HG03139 (cell line): ENCODE results near the gene RTN4RL1.
"Not testable (repeated sequence)": the region's sequence is repeated elsewhere in the genome, so short reads cannot be mapped to it uniquely, and the experiment has no call there.

Experiments used
- ATAC-seq: cut with Tn5 transposase; IDR thresholded peaks from one replicate; pipeline ENCODE4 v1.9.1; 2021; ENCODE audit not compliant: unreplicated experiment

The RTN4RL1 gene

DNA sequence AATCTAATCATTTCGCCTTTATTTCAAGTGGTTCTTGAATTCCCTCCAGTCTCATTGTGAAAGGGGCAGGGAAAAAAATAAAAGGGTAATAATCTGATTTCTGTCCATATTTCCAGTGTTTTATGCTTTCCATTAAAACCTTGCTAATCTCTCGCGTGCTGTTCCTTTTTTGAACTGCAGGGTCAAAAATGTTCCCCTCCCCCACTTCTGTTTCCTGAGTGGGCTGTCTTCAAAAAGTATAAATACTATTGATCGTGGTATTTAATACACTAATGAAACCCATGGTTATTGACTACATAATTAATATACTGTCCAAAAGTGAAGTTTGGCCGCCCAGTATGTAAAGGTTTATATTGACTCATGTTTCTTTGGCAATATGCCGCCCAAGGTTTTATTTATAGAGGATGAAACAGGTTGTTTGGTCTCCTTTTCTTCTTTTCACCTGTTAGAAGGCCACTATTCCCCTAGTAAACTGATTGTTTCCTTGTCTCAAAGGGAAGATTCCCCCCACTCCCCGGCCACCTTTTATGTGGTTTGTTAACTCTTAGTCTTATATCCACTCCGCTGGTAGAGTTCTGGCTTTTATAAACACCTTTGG lies 125.6 kb downstream of the RTN4RL1 start:
- ATAC-seq: no peak

DNA sequence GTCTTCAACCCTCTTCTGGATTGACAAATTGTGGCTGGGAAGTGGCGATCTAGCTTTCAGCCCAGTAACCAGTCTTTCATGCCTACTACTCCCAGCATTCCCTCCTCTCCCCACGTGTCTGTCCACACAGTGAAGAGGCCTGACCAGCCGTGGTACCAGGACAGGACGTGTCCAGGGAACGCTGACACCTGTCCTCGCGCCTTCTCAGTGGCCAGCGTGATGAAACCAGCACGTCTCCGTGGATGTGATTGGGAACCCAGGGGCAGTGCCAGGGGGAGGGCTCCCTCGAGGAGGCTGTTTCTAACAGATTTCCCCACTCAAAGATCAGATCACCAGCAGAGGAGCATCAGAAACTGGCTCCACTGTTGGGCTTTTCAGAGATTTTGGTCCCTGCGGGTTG lies 126.3 kb downstream of the RTN4RL1 start:
- no peak for ATAC-seq

DNA sequence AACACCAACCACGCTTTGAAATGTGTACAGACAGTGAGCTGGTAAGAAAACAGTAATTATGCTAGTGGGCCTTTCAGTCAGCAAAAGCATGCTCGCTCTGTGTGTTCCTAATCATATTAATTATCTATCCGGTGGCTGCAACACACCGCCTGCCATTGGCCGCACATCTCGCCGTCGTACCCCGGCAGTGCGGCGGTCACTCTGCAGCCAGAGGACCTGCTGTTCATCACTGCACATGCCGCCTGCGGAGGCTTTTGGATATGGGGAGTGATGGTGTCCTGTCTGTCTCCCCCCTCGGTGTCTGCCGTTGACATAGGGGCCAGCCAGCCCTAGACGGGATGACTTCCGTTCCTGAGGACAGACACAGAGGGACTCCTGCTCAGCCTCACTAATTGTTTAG lies 126.8 kb downstream of the RTN4RL1 start:
- no peak for ATAC-seq

DNA sequence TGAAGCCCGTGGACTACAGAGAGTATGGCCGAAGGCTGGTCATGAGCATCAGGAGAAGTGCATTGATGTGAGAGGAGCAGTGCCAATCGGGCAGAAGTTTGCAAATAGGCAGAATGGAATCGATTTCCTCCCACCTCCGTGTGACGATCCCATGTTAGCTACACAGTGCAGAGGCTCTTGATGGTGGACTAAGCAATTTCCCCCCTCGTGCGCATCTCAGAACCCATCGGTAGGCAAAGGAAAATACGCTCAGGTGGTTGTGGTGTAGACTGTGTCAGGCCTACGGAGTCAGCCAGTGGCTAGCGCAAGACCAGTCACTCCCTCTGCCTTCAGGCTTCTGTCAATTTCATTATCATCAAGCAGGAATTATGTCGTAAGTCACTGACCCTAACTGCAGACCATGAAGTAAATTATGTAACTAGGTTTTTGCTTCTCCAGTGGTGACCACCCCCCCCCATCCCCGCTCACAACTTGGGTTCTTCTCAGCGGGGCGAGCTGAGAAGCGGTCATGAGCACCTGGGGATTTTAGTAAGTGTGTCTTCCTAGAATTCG lies 128.0 kb downstream of the RTN4RL1 start:
- no peak for ATAC-seq

DNA sequence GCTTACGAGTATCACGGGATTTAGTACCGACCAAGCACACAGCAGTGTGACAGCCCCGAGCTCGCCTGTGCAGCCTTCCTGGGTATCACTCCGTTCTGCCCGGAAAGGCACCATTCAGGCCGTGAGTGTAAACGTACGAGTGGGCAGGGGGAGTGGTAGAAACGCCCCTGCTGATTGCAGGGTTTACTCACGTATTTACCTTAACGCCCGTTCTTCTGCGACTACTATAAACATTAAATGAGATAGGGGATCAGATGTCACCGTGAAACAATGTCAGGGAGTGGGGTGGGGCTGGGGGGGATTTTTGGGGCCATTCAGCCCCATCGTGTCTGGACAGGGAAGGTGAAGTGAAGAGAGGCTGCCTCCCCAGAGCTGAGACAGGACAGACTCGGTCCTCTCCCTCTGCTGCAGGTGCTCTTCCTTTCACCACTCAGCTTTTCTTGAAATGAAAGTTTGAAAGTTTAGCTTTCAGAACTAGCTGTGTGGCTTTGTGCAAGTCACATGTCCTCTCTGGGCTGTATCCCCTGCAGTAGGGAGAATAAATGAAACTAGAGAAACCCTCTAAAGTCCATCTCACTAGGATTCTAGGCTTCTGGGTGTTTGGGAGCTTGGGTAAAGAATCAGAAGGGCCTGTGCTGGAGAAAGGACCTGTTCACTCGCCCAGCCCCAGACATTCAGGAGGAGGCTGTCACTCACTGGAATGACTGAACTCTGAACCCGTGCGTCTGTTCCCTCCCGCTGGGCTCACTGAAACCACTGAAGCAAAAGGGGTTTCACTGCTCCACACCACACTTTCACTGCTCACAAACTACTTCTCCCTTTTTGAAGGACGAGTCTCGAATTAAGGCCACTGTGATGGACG lies 128.7 kb downstream of the RTN4RL1 start:
- no peak for ATAC-seq

DNA sequence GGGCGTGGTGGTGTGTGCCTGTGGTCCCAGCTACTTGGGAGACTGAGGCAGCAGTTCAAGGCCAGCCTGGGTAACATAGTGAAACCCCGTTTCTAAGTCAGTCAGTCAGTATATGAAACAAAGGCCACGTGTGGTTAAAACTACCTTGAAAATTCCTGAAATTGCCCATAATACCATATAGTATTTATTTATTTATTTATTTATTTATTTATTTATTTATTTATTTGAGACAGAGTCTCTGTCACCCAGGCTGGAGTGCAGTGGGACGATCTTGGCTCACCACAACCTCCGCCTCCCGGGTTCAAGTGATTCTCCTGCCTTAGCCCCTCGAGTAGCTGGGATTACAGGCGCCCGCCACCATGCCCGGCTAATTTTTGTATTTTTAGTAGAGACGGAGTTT lies 129.7 kb downstream of the RTN4RL1 start:
- ATAC-seq: not testable (repeated sequence)

DNA sequence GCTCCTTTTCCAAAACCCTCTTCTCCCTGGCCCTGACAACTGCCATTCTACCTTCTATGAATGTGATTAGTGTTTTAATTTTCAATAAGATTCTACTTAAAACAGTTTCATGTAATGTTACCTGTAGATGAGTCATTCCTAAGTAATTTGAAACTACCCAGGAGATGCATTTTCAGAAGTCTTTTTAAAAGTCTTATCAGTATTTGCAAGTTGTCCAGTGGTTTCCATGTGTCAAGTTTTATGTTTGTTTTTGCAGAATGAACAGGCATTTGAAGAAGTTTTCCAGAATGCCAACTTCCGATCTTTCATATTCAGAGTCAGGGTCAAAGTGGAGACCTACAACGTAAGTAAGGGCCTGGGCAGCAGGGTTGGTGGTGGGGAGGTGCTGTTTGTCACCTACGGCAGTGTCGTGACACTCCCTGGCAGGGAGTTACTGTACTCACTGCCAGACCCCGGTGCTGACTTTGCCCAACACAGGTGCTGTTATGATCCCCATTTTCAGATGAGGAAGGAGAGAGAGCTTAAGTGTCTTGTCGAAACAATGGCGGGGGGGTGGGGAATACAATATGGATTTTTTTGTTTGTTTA lies 130.3 kb downstream of the RTN4RL1 start:
- no peak for ATAC-seq

DNA sequence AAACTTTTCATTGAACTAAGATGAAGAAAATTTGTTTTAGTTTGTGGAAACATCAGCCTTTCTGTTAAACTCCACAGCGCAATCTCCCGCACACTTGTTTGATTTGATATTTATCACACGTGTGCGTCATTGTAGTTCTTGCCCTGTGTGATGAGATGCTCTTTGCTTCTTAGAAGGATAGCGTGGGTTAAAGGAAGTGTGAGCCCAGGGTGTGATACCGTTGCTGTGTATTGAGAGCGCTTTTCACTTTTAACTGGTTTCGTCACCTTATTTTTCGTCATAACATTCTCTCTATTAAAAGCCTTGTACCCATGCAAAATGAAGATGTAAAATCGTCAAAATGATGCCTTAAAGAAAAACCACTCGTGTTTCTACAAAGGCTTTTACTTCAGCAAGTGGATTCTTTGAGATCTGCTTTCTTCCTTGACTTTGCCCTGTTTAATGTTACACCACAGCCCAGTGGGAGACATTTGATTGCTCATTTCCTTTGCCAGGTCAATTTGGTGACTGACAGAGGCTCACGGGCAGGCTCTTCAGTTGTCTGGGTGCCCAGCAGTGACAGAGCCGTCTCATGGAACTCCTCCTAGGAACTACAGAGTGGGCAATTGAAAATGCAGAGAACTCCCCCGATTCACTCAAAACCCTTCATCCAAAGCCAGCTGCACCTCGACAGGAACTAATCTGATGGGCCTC lies 134.2 kb downstream of the RTN4RL1 start:
- no peak for ATAC-seq

DNA sequence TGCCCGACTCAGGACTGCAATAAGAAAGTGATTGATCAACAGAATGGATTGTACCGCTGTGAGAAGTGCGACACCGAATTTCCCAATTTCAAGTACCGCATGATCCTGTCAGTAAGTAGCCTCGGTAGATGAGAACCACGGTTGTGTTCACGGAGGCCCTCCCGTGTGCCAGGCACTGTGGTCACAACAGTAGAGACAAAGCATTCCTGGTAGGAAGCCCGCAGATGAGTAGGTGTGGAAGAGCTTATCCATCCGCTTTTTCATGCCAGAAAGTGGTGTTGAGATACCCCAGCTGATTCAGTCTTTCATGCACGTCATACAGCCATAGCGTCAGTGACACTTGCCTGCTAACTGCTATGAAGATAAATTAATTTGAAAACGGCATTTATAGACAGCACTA lies 136.4 kb downstream of the RTN4RL1 start:
- no peak for ATAC-seq
